CD4-positive, alpha-beta T cell treated with Interleukin-15 for 1 hour (primary cell): ENCODE data around the gene NINJ1.
A peak's percentile ranks its signal among the peaks of the same experiment; 100 is the strongest.

ENCODE experiments used
- DNase-seq: peaks from one replicate; pipeline ENCODE4 v3.0.0-alpha.2; 2020

NINJ1 gene, protein sequence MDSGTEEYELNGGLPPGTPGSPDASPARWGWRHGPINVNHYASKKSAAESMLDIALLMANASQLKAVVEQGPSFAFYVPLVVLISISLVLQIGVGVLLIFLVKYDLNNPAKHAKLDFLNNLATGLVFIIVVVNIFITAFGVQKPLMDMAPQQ

DNA sequence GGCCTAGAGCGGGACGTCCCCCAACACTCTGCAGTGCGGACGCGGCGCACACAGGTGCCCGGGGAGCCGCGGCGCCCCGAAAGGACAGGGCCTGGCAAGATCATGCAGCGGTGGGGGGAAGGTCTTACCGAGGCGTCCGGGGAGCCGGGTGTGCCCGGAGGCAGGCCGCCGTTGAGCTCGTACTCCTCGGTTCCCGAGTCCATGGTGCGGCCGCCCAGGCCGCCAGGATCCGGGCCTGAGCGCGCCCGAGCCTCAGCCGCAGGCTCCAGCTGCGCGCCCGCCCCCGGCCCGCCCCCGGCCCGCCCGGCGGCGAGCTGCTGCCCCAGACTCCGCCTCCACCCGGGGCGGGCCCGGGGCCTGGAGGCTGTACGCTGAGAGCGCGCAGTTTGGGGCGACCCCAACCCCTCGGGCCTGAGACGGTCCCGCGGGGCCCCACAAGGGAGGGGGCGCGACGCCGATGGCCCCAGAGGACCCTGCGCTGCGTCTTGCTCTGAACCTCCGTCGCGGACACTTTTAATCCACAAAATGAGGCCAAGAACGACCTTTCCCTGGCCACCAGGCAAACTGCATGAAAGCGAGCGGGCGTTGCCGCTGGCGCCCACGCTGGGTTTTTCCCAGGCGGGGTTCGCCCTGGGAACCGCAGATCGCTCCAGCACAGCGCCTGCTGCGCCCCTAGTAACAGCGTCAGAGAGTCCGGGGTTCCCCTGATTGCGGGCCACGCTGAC is at the start of gene NINJ1:
TSS of gene NINJ1 (minus strand) at position 237 of the 725 bp plus-strand sequence. CDS start at position 203, 34 bp downstream.
- peak; percentile 92 for DNase-seq

DNA sequence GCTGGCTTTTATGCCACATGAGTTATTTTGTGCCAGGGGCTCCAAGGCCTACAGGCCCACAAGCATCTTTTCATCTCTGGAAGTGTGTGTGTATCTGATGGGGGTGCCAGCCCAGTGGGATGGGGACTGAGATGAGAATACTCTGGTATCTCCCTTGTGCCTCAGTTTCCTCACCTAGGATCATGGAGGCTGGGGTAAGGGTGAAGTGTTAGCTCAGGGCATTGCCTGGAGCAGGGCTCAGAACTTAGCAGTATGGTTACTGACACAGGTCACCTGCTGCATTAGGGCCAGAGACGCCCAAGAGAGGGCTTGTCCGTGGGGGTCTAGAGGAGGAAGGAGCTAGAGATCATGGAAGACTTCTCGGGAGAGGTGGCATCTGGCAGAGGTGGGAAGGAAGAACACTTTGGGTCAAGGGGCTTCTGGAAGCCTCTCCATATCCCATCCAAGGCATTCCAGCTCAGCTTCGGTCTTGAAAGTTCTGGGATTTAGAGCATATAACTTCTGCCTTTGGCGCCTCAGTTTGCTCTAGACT is 49.1 kb upstream of the NINJ1 start:
- no peak for DNase-seq

DNA sequence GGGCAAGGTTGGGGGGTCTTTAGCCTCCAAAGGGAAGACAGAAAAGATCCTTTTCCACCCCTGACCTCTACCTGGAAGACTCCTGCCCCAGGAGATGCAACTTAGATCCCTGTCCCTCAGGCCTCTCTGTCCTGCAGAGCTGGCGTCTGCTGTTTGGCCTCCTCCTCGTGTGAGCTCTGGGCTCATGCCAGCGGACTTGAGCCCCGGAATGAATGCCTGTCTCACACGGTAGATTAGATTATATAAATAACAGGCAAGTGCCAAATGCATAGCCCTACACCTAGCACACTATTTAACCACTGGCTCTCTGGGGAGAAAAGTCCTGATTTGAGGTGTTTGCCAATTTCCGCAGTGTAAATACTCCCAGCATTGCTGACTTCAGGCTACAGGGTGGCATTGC is 48.5 kb upstream of the NINJ1 start:
- DNase-seq, result no peak

DNA sequence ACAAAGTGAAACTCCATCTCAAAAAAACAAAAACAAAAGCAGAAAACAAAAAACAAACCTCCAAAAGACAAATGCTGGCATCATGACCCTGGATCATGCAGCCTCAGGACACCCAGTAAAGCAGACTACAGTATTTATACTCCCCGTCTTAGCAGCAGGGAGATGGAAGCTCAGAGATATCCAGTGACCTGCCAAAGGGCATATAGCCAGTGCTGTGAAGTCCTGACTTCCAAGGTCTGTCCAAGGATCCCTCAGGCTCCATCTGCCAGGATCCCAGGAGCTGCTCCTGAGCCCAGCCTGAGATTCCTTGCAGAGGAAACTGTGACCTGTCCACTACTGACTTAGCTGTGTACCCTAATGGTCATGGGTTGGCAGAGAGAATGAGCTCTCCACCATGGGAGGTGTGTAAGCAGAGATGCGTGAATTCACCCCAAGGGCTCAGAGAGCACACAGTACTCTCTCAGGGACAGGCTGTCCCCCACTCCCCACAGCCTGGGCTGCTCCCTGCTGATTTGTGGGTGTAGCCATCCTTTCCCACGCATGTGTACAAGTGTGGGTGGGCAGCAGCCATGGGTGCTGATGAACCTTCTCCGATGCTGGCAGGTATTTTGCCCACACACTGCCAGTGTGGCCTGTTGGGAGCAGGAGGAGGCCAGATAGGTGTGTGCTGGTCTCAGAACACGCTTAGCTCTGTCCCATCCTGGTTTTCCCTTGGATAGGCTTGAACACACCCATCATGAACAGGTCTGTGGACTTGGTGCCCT is 47.8 kb upstream of the NINJ1 start:
- no peak for DNase-seq

DNA sequence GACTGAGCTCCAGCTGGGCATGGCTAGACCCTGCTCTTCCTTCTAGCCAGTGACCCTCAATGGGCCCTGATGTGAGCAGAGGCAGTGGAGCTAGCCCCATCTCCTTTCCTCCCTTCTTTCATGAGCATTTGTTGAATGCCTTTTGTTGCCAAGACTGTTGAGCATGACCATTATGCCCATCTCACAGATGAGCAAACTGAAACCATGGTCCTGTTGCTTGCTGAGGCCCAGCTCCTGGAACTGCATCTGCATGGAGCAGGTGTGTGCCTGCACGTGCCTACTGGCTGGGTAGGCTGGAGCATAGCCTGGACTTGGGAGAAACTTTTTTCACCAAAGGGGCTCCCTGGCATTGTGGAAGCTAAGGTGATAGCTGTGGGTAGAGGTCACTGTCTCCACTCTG is 46.9 kb upstream of the NINJ1 start:
- no peak for DNase-seq

DNA sequence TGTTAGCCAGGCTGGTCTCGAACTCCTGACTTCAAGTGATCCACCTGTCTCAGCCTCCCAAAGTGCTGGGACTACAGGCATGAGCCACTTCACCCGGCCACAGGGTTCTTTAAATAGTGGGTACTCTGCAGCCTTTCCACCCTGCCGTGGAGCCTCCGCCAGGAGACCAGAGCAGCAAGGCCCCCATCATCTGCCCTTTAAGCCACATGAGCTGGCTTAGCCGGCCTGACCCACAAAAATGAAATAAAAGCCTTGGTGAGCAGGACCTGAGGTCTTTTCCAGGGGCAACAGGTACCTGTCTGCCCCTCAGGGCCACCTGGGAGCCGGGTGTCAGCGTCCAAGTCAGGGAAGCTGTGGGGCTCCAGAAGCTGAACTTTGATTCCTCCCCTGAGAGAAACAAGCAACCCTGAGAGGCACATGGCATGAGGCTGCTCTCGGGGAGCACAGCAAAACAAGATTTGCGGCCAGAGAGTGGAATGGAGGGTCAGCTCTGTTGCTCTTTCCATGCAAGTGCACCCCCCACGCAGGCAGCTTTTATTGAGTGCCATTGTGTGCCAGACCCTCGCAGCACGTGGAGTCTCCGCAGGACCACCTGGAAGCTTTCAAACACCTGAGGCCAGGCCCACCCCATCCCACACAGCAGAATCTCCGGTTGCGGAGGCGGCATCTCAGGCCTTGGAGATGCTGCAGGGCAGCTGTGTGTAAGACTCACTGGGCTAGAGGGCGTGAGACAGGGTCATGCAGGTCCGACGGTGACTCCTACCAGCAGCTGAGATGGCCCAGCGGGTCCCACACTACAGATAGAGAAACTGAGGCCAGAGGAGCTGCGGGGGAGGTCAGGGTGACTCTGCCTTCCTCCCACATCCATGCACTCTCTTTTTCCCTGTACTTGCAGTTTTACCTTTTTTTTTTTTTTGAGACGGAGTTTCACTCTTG is 45.1 kb upstream of the NINJ1 start:
- DNase-seq, result no peak

DNA sequence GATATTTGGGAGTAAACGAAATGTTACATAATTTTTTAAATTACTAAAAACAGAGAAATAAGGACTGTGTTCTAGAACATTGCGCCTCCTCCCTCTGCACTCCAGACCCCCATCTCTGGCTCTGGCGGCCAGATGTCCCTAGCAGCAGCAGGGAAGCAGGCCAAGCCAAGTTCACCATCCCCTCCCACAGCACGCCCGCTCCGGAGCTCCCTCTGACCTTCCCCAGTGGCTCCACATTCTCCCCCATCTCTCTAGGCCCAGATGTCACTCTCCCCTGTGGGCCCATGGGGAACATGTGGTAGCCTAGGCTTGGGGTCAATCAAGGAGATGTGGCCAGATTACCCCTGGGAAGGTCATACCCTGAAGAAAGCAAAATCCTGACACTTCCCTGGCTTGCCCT is 43.6 kb upstream of the NINJ1 start:
- DNase-seq, result no peak

DNA sequence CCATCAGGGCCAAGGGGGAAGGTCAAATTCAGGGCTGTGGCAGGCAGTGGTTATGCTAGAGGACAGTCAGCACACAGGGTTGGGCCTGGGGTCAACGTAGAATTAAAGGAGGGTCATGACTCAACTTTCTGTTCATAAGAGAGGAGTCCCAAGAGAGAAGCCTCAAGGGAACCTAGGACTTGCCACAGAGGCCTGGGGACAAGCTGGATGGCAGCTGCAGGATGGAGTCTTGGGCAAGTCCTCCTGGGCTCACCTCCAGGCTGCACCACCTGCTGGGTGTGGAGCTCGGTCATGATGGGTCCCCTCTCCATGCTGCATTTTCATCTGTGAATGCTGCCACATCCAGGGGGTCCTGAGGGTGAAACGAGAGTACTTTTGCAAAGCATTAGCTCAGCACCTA is 40.9 kb upstream of the NINJ1 start:
- DNase-seq, result no peak

DNA sequence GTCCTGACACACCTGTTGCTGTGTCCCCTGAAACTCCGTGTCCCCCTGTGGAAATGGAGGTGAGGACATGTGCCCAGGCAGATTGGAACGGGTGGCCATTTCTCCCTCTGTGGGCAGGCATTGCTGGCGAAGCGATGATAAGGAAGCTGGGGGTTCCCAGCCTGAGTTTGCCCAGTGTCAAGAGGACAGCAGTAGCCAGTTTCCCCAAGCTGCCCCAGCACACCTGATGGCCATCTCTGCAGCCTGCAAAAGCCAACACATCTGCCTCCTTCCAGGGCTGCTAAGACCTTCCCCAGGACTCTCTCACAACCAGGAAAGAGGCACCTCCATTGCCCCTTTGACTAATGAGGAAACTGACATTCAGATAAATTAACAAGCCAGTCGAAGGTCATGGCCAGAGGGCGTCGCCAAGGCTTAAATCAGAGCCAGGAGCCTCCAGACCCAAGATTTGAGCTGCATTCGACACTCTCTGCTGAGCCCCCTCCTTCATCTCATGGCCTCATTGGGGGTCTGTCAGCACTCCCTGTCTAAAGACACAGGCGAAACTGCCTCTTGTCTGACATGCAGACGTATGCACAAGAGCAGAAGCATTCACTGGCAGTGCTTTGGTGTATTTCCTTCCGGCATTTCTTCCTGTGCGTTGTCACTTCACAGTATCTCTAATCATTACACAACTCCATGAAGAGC is 39.5 kb upstream of the NINJ1 start:
- DNase-seq, result no peak

DNA sequence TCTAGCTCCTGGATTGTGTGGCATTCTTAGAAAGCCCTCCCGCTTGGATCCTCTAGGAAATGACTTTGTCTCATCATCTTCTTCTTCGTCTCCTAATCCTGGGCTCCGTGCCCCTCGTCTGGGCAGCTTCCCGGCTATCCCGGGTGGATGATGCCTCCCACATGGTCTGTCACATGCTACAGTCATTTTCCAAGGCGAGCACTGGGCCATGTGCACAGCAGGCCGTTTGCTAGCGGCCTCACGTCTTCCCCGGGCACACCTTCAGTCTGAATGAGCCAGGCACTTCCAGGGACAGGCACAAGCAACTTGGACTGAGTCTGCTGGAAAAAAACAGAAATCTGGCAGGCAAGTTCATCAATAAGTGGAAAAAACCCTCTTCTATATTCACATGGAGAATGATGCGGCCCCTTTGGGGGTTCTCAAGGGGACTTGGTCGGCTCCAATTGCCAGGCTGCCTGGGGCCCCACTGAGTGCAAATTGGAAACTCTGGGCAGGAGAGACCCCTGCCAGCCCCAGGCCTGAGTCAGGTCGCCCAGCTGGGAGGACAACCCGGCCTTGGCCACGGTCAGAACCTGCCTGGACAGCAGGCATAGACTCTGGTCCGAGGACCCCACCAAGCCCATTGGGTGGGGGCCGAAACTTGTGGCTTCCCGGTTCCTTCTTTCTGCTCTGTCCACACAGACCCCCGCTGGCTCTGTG is 38.8 kb upstream of the NINJ1 start:
- no peak for DNase-seq

DNA sequence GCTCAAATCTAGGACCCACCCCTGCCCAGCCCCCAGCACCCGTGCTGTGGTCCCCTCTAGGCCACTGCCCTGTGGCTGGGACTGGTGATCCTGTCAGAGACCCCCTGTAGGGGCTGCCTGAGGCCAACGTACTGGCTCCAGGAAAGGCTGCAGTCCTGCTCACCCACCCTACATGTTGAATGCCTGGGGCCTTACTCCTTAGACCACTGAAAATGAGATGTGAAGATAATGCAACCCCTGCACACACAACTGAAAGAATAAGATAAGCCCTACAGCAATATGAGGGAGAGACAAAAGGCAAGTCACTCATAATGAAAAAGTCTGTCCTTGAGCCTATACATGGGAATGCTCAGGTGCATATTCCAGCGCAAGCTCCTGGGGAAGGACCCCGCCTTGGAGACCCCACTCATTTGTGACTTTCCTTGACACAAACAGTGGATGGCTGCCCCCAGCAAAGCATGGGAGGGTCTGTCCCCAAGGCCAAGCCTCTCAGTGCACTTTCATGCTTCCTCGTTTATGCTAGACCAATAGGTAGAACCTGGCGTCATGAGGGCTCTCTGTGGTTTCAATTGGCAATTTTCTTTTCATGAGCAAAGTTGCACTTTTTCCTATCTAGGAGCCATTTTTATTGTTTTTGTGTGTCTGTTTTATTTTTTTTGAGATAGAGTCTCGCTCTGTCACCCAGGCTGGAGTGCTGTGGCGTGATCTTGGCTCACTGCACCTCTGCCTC is 37.4 kb upstream of the NINJ1 start:
- no peak for DNase-seq

DNA sequence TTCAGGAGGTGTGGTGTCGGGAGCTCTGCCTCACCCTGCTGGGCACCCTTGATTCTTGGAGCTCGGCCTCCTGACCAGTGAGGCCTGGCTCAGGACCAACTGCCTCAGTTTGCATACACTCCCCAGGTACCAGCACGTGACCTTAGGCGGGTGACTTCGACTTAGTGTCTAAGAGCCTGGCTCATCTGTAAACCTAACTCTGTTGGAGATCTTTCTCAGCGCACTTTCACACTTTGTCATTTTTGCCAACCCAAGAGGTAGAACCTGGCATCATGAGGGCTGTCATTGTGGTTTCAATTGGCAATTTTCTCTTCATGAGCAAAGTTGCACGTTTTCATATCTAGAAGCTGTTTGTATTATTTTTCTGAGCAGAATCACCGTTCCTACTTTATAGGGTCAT is 36.5 kb upstream of the NINJ1 start:
- no peak for DNase-seq

DNA sequence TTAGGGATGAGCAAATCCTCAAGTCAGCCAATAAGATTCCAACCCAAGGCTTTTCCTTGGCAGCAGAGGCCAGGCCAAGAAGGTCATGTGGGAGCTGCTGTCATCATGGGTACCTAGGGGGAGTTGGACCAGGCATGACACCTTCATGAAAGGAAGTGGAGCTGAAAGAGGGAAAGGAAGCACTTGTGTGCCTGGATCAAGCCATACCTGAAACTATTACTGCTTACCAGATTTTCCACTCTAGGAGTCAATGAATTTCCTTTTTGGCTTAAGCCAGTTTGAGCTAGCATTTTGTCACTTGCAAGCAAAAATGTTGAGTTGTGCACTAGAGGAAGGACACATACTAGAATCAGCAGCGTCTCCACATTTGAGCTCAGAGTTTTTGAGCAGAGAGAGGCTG is 35.4 kb upstream of the NINJ1 start:
- DNase-seq, result no peak

DNA sequence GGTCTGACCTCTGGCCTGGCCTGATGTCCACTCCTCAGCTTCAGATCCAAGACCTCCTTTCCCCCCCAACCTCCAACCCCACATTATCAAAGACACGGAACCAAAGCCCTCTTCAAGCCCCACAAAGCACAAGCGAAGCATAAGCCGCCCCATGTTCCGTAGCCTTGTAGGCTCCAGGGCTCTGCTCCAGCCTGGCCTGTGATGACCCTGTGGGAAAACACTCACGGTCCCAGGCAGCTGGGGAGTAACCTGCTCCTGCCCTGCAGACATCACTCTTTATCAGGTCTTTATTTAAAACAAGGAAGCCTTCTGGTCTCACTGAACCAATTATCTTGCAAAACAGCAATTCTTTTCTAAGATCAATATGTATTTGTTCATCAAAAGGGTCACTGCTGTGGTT is 34.5 kb upstream of the NINJ1 start:
- no peak for DNase-seq

DNA sequence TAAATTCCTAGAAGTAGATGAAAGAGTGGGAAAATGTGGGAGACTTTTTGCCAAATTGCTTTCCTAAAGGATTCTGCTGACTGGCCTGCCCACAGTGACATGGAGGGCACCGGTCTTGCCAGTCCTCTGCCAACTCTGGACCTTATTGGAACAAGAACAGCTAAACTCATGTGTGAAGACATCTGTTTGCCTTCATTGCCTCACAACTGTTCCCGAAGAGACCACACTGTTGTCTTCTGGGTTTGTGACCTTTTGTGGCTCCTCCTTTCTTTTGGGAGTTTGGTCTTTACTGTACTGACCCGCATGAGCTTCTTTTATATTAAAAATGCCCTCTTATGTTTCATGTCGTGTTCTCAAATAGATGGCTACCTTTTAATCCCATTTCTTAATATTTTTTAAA is 33.8 kb upstream of the NINJ1 start:
- no peak for DNase-seq

DNA sequence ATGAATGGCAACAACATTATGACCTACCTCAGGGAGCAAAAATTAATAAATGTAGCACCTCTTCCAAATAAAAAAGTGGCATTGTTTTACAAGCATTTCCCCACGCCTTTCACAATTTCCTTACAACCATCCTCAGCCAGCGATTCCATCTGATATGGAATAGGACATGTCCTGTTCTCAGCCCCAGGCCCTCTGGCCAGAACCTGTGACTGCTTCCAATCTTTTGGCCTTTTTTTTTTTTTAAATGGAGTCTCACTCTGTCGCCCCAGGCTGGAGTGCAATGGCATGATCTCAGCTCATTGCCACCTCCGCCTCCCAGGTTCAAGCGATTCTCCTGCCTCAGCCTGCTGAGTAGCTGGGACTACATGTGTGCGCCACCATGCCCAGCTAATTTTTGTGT is 33.1 kb upstream of the NINJ1 start:
- DNase-seq, result no peak

DNA sequence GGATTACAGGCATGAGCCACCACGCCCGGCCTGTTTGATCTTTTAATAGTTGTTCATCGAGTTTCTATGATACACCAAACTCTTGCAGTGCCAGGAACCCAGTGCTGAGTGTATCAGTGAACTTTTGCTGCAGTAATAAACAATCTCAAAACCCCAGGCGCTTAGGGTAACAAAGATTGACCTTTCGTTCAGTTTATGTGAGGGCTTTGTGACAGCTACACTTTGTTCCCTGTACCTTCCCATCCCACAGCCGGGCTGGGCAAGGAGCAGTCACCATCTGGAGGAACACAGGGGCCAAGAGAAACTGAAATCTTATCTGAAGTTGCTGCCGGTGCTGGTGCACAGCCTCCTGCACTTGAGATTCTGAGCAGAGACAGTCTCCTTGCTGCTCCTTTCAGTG is 32.6 kb upstream of the NINJ1 start:
- no peak for DNase-seq

DNA sequence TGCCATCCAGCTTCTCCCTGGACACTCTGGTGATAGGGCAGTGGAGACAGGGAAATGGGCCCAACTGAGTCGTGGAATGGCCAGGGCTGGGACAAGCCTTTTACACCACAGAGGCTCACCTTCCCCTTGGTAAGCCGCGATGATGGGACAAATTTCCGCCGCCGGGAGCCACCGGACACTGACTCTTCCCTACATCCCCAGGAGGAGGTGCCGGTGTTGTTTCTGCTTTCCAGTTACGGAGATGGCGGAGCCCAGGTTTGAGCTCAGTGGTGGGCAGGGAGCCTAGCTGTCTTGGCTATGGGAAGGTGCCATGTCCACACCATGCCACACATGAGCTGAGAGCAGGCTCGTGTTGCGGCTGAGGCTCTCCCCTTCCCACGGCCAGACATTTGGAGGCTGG is 30.0 kb upstream of the NINJ1 start:
- no peak for DNase-seq

DNA sequence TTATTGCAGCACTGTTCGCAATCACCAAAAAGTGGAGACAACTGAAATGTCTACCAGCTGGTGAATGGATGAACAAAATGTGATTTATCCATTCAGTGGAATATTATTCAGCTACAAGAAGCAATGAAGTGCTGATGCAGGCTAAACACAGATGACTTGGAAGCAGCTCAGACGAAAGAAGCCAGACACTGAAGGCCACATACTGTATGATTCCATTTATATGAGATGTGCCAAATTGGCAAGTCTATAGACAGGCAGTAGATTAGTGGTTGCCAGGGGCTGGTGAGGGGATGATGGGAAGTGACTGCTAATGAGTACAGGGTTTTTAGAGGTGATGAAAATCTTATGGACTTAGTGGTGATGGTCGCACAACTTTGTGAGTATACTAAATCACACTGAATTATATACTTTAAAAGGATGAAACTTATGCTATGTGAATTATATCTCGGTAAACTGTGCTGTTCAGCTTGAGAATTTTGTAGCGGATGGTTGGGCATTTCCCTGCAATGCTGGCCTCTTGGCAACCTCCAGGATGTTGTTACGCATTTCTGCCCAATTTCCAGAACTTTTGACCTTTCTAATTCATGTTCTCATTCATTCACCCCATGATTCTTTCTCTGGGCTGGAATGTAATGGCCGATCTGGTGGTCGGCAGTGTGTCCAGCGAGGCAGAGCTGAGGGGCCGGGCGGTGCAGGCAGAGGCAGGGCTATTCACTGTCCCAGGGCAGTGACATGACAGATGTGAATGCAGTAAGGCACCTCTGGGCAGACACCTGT is 27.9 kb upstream of the NINJ1 start:
- no peak for DNase-seq
